Activated T-cell treated with anti-CD3 and anti-CD28 coated beads for 48 hours (primary cell): ENCODE data around the gene SDHB.
"Not testable (repeated sequence)": the region's sequence is repeated elsewhere in the genome, so short reads cannot be mapped to it uniquely, and the experiment has no call there.

Experiments used
- DNase-seq: peaks from one replicate; pipeline ENCODE4 v3.0.0-alpha.2; 2020; ENCODE audit warnings: low read depth

SDHB gene

DNA sequence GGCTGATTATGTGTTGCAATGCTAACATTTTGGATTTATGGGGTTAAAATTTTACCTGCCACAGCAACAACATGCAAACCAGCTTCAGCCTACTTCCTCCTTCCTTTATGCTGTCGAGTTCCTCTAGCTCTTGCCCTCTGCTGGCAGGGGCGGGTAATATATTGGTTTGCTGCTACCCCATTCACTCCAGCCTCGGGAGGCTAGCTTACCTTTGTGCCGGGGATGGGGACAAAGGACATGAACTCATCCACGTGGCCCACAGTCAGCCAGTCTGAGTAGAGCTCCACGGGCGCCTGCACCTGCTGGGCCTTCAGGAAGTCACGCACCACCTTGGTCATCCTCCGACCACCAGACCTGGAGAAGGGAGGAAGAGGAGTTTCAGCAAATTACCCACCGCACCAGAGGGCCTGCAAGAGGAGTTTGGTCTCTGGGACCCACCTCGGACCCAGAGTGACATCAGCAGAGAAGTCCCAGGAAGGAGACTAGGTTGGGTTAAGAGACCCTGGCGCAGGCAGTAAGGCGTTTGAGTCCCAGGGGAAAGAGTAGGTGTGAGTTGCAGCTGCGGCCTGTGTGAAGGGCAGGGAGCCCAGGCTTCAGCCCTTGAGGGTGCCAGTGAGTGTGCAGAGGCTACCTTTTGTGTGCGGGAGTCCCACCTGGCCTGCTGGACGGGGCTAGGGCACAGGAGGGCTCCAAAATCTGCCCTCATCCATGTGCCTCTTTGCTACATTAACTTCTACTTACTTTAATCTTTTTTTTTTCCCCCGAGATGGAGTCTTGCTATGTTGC lies 21.8 kb upstream of the SDHB start:
- peak; percentile 9 for DNase-seq

- DNase-seq = no peak
These were observed 18.0 kb upstream of the SDHB start for GRCh38 chr1:17071794-17072193.

DNA sequence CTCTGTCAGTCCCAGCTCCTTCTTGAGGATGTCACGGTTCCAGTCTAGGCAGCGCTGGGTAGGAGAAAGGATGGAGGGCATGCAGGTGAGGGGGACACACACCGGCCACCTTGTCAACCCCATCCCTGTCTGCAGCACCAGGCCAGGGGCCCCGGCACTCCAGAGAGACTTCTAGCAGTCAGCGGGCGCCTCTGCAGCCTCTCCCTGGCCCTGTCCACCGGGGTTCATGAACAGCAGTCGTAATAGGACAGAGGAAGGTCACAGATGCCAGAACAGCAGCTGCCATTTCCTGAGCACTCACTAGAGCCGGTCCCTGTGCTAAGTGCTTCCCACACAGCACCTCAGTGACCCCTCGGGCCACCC lies 16.3 kb upstream of the SDHB start:
- no peak for DNase-seq

GRCh38 chr1:17069452-17070162 lies 15.8 kb upstream of the SDHB start:
- no peak for DNase-seq

DNA sequence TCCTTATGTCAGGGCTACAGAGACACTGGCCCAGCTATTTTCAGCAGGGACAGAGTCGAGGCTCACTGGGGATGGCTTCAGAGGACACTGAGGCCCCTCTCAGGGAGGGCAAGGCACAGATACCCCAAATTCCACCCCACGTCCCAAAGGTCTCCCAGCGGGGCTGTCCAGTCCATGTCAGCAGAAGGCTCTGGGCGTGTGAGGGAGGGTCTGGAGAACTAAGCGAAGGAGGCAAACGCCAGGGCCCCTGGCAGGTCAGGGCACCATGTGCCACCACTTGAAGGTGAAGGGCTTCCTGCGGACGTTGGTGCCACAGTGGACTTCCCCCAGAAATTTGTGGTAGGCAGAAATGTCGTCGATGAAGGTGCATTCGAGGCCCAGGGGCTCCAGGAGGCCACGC lies 15.0 kb upstream of the SDHB start:
- DNase-seq = no peak

GRCh38 chr1:17067465-17068240 lies 13.8 kb upstream of the SDHB start:
- no peak for DNase-seq

DNA sequence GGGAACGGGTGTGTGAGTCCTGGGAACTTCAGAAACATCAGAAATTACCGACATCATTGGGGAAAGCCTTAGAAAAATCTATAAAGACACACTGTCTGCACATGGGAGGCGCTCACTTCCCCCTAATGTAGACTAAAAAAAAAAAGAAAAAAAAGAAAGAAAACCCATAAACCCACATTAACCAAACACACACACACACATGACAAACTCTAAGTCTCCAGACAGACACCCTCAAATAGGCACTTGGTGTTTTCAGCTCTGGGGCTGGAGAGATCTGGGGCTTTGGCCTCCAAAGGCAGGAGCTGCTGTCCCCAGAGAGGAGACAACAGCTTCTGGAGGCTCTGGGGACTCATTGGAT lies 13.2 kb upstream of the SDHB start:
- DNase-seq = no peak

GRCh38 chr1:17066361-17067068 lies 12.7 kb upstream of the SDHB start:
- no peak for DNase-seq

DNA sequence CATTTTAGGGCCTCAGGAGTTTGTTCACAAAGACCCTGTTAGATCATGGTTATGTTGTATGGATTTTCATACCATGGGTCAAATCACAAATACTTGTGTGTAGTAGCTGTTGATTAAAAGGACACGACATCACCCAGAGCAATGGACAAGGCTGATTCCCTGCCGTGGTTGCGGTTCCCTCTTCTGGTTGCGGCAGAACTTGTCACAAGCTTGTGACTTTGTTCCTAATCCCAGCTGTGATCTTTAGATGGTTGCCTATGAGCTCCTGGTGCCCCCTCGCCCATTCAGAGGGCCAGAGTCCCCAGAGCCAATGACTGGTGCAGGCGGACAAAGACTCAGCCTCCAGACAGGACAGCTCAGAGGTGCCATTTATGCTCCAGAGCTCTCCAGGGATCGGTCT lies 11.8 kb upstream of the SDHB start:
- DNase-seq = no peak

- not testable (repeated sequence) for DNase-seq
These were observed 8.9 kb upstream of the SDHB start for GRCh38 chr1:17062751-17063150.

- no peak for DNase-seq
These were observed 8.1 kb upstream of the SDHB start for GRCh38 chr1:17061892-17062291.

DNA sequence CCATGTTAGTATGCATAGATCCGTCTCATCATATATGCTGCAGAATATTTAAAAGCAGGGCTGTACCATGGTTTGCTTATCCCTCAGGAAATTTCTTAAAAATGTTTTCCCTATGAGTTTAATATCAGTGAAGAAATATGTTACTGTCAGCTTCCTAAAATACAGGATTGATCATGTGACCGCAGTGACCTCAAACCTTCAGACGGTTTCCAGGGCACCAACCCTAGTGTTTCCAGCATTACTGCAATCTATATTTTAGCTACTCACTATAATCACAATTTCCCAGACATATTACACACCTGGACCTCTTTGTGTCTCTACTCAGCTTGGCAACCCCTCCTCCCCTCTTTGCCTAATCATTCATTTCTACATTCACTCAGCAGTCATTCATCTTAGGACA lies 7.7 kb upstream of the SDHB start:
- DNase-seq = no peak

- DNase-seq = no peak
These were observed 6.5 kb upstream of the SDHB start for GRCh38 chr1:17060306-17060749.

- DNase-seq = peak; percentile 33
These were observed 5.8 kb upstream of the SDHB start for GRCh38 chr1:17059391-17060305.

- DNase-seq = no peak
These were observed 2.7 kb upstream of the SDHB start for GRCh38 chr1:17056551-17056950.

GRCh38 chr1:17055801-17056200 lies 2.0 kb upstream of the SDHB start:
- DNase-seq = no peak

GRCh38 chr1:17053086-17053684 lies 647 bp downstream of the SDHB start:
- DNase-seq = no peak

GRCh38 chr1:17052641-17053040 lies 1.2 kb downstream of the SDHB start:
- no peak for DNase-seq

- no peak for DNase-seq
These were observed 1.8 kb downstream of the SDHB start for GRCh38 chr1:17052038-17052437.

GRCh38 chr1:17047924-17048323 lies 5.9 kb downstream of the SDHB start:
- DNase-seq = no peak

DNA sequence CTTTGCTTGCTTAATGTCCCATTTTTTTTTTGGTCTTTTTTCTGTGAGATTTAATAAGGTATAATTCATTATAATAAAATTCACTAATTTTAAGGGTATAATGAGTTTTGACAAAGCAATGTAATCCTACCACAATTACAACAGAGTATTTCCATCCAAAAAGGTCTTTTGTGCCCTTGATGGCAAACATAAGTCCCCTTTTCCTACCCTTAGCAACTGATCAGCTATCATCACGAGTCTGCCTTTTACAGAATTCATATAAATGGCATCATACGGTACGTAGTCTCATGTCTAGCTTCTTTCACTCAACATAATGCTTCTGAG lies 7.5 kb downstream of the SDHB start:
- DNase-seq = no peak
